ENCODE results near the gene KCNH5. TPM values are rescaled to one million over a fixed set of nuclear protein-coding genes. Genes with fewer than 3 reads are reported as not detected.

Gene KCNH5
- total RNA-seq, 1 donor: under 0.01 TPM

- no peak for DNase-seq (ENCODE audit: low read depth)
- no peak overlapping the region for H3K4me3 ChIP-seq (ENCODE audit: low read depth, low read length)
- TF ChIP-seq, protein P1, sequence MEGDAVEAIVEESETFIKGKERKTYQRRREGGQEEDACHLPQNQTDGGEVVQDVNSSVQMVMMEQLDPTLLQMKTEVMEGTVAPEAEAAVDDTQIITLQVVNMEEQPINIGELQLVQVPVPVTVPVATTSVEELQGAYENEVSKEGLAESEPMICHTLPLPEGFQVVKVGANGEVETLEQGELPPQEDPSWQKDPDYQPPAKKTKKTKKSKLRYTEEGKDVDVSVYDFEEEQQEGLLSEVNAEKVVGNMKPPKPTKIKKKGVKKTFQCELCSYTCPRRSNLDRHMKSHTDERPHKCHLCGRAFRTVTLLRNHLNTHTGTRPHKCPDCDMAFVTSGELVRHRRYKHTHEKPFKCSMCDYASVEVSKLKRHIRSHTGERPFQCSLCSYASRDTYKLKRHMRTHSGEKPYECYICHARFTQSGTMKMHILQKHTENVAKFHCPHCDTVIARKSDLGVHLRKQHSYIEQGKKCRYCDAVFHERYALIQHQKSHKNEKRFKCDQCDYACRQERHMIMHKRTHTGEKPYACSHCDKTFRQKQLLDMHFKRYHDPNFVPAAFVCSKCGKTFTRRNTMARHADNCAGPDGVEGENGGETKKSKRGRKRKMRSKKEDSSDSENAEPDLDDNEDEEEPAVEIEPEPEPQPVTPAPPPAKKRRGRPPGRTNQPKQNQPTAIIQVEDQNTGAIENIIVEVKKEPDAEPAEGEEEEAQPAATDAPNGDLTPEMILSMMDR (IDR thresholded peaks at IDR 0.05; ENCODE audit: insufficient read depth, low read depth, low read length): no peak
Observed at GRCh38 chr14:63032076-63032475, 13.2 kb downstream of the KCNH5 start.

GRCh38 chr14:63030113-63030512 is 15.1 kb downstream of the KCNH5 start:
- no peak for DNase-seq (ENCODE audit: low read depth)
- TF ChIP-seq, protein P1 (IDR thresholded peaks at IDR 0.05; ENCODE audit: insufficient read depth, low read depth, low read length): no peak
- no peak overlapping the region for H3K4me3 ChIP-seq (ENCODE audit: low read depth, low read length)

DNA sequence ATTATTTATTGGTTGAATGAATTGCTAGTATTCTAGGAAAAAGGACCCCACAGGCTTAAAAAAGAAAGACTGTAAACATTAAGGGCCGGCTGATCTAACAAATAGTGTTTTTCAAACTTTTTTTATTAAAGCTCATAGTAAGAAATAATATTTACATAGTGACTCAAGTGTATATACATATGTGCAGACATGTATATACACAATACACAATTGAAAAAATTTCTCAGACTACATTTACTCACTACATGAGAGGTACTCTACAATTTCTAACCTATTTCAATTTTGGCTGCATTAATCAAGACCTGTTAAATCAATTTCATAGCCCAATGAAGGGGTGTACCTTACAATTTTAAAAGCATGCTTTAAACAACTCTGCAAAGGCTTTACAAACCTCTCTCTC is 17.5 kb downstream of the KCNH5 start:
- no peak for DNase-seq (ENCODE audit: low read depth)
- no peak overlapping the region for H3K4me3 ChIP-seq (ENCODE audit: low read depth, low read length)
- TF ChIP-seq, protein P1 (IDR thresholded peaks at IDR 0.05; ENCODE audit: insufficient read depth, low read depth, low read length): no peak

DNA sequence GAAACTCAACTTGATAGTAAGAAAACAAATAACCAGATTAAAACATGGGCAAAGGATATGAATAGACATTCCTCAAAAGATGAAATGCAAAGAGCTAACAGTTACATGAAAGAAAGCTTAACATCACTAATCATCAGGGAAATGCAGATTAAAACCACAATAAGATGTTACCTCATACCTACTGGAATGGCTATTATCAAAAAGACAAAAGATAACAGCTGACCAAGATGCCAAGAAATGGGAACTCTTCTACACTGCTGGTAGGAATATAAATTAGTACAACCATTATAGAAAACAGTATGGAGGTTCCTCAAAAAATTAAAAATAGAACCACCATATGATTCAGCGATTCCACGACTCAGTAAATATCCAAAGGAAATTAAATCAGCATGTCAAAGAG is 18.8 kb downstream of the KCNH5 start:
- no peak for DNase-seq (ENCODE audit: low read depth)
- TF ChIP-seq, protein P1 (IDR thresholded peaks at IDR 0.05; ENCODE audit: insufficient read depth, low read depth, low read length): no peak
- no peak overlapping the region for H3K4me3 ChIP-seq (ENCODE audit: low read depth, low read length)

DNA sequence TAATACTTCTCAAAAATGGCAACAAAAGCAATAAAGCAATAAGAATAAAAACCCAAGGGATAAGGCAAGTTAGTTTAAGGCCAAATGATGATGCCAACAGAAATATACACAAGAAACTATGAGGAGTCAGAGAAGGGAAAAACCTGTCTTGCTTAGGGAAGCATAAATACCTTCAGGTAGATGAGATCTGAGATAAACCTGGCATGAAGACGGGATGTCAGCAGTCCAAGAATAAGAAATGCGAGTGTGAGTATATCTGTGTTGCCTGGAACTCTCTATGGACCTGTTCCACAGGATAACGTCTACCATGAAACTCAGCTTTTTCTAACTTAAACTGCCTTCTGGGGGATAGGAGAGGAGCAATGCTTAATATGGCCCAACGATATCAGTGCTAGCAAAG is 30.6 kb downstream of the KCNH5 start:
- DNase-seq (ENCODE audit: low read depth): no peak
- TF ChIP-seq, protein P1 (IDR thresholded peaks at IDR 0.05; ENCODE audit: insufficient read depth, low read depth, low read length): no peak
- H3K4me3 ChIP-seq (ENCODE audit: low read depth, low read length): no peak overlapping the region

- no peak overlapping the region for H3K4me3 ChIP-seq (ENCODE audit: low read depth, low read length)
- no peak for DNase-seq (ENCODE audit: low read depth)
- TF ChIP-seq, protein P1 (IDR thresholded peaks at IDR 0.05; ENCODE audit: insufficient read depth, low read depth, low read length): no peak
Observed at GRCh38 chr14:63012171-63012570, 33.1 kb downstream of the KCNH5 start.

- TF ChIP-seq, protein P1 (IDR thresholded peaks at IDR 0.05; ENCODE audit: insufficient read depth, low read depth, low read length): no peak
- DNase-seq (ENCODE audit: low read depth): no peak
- no peak overlapping the region for H3K4me3 ChIP-seq (ENCODE audit: low read depth, low read length)
Observed at GRCh38 chr14:63011623-63012022, 33.6 kb downstream of the KCNH5 start.

All from fibroblast of villous mesenchyme (primary cell).